ENCODE results near the gene CYP2A7.
"Not testable (repeated sequence)": the region's sequence is repeated elsewhere in the genome, so short reads cannot be mapped to it uniquely, and the experiment has no call there.

GRCh38 chr19:40852467-40853152 lies 29.4 kb downstream of the CYP2A7 start:
- TF ChIP-seq CTCF, POLR2A (IDR thresholded peaks at IDR 0.05): not testable (repeated sequence)

All from esophagus squamous epithelium (tissue), 4 donors.